PC-9 (cell line): ENCODE measurements around the gene SLC1A2. TPM values are rescaled to one million over a fixed set of nuclear protein-coding genes. Genes with fewer than 3 reads are reported as not detected.

Experiments used
- BruUV-seq: library from RNA; stranded (reverse); fragments of 400-500 nt; replicated peaks from 2 replicates; lab custom pipeline; 2021; lab: Mats Ljungman, UMichigan
- CTCF ChIA-PET: fragments of 300-600 bp; sonication (Branson Sonifier 250); formaldehyde crosslinking; loops from one replicate; lab custom pipeline; 2022; ENCODE audit warnings: antibody characterized with exemption; lab: Charles Lee
- POLR2A ChIA-PET: fragments of 300-600 bp; sonication (Branson Sonifier 250); formaldehyde crosslinking; loops from one replicate; lab custom pipeline; 2022; ENCODE audit warnings: antibody characterized with exemption; ENCODE audit not compliant: unreplicated experiment; lab: Charles Lee
- DNase-seq, 2 experiments: peaks; one replicate each; pipeline versions ENCODE4 v3.0.0 to v3.0.0-alpha.2; 2015 to 2022; ENCODE audit warnings: mixed read lengths in 1 of 2
- H2AFZ ChIP-seq: fragments of 200-600 bp; sonication (generic); 2 replicates; pipeline ENCODE4 v1.8.1; 2017; ENCODE audit warnings: antibody characterized with exemption
- H3F3A ChIP-seq: fragments of 200-600 bp; sonication (generic); 2 replicates; pipeline ENCODE4 v1.8.1; 2017; ENCODE audit warnings: antibody characterized with exemption, mild to moderate bottlenecking, low read depth; ENCODE audit not compliant: insufficient read depth
- H3K27ac ChIP-seq: fragments of 200-600 bp; sonication (generic); 2 replicates; pipeline ENCODE4 v1.6.1; 2016; ENCODE audit warnings: mixed run types
- H3K27me3 ChIP-seq: fragments of 200-600 bp; sonication (generic); 2 replicates; pipeline ENCODE4 v1.6.1; 2016; ENCODE audit warnings: low read depth, mixed run types; ENCODE audit not compliant: insufficient read depth
- H3K36me3 ChIP-seq: fragments of 200-600 bp; sonication (generic); 2 replicates; pipeline ENCODE4 v1.6.1; 2016; ENCODE audit warnings: low read depth, mixed run types
- H3K4me1 ChIP-seq: fragments of 200-600 bp; sonication (generic); replicated peaks from 2 replicates; pipeline ENCODE4 v1.6.1; 2016; ENCODE audit warnings: mixed run types; ENCODE audit not compliant: insufficient read depth
- H3K4me2 ChIP-seq: fragments of 200-600 bp; sonication (generic); 2 replicates; pipeline ENCODE4 v1.6.1; 2017; ENCODE audit warnings: mixed run types
- H3K4me3 ChIP-seq: fragments of 200-600 bp; sonication (generic); 2 replicates; pipeline ENCODE4 v1.6.1; 2016; ENCODE audit warnings: mixed run types
- H3K79me2 ChIP-seq: fragments of 200-600 bp; sonication (generic); 2 replicates; pipeline ENCODE4 v1.6.1; 2017; ENCODE audit warnings: low read depth, mixed run types
- H3K9me2 ChIP-seq: fragments of 200-600 bp; sonication (generic); 2 replicates; pipeline ENCODE4 v1.8.1; 2017; ENCODE audit warnings: mild to moderate bottlenecking; ENCODE audit not compliant: insufficient read depth
- H3K9me3 ChIP-seq: fragments of 200-600 bp; sonication (generic); 2 replicates; pipeline ENCODE4 v1.8.1; 2016; ENCODE audit warnings: low read depth; ENCODE audit not compliant: insufficient read depth
- H4K20me1 ChIP-seq: fragments of 200-600 bp; sonication (generic); 2 replicates; pipeline ENCODE4 v1.8.1; 2017; ENCODE audit not compliant: insufficient read depth
- CTCF ChIP-seq: fragments of 200-600 bp; sonication (generic); conservative IDR thresholded peaks from 2 replicates; pipeline ENCODE4 v1.6.1; 2017; ENCODE audit warnings: mixed run types, antibody characterized with exemption, mild to moderate bottlenecking, moderate library complexity
- EZH2 ChIP-seq: fragments of 200-600 bp; sonication (generic); IDR thresholded peaks from 2 replicates; pipeline ENCODE4 v1.8.0; 2017; ENCODE audit warnings: antibody characterized with exemption, low read depth
- intact Hi-C: fragments of 100-400 bp; cut with micrococcal nuclease; formaldehyde crosslinking; loops from one replicate; pipeline ENCODE4 v1.10.0; 2022; ENCODE audit not compliant: unreplicated experiment
- total RNA-seq: library from RNA; stranded (reverse); gene quantifications from 2 replicates; pipeline ENCODE4 v1.2.3, GENCODE V29; 2021

SLC1A2 gene
- total RNA-seq, 1 experiment from 2014 or later = 0.09 TPM

- DNase-seq = no peak
- Histone ChIP-seq H4K20me1 (no peaks in the 10 kb centered on the region), H3K4me2 (no peak overlapping the region), H3K9me2 (no peaks in the 10 kb centered on the region), H3K4me3 (no peak overlapping the region), H3K27me3 (no peaks in the 10 kb centered on the region), H3K36me3 (no peaks in the 10 kb centered on the region), H3K9me3 (no peaks in the 10 kb centered on the region), H3K79me2 (no peaks in the 10 kb centered on the region), H2AFZ (no peak overlapping the region), H3K27ac (no peak overlapping the region), H3K4me1 (peaks cover 5% of the 10 kb centered on the region; the same call in 1 of the 2 replicates), H3F3A (no peaks in the 10 kb centered on the region)
- no TSS peak for BruUV-seq
- CTCF ChIA-PET = no interaction called here
- no peak for TF ChIP-seq EZH2
- TF ChIP-seq CTCF = no peak
- POLR2A ChIA-PET = no interaction called here
- intact Hi-C loops = no loop called here
Measured at GRCh38 chr11:35255514-35255913, 163.8 kb downstream of the SLC1A2 start.

GRCh38 chr11:35253237-35253636, 166.1 kb downstream of the SLC1A2 start:
- ChIA-PET CTCF (no interaction called here), POLR2A (no interaction called here)
- no peak for TF ChIP-seq EZH2
- TF ChIP-seq CTCF = no peak
- Histone ChIP-seq H3K9me2 (no peaks in the 10 kb centered on the region), H3K36me3 (no peaks in the 10 kb centered on the region), H2AFZ (no peak overlapping the region), H3K4me1 (no peaks in the 10 kb centered on the region), H3K27me3 (no peaks in the 10 kb centered on the region), H3K27ac (no peak overlapping the region), H3K4me3 (no peak overlapping the region), H3K9me3 (no peaks in the 10 kb centered on the region), H3K4me2 (no peak overlapping the region), H3F3A (no peaks in the 10 kb centered on the region), H4K20me1 (no peaks in the 10 kb centered on the region), H3K79me2 (no peaks in the 10 kb centered on the region)
- intact Hi-C loops = no loop called here
- no TSS peak for BruUV-seq
- no peak for DNase-seq

- no peak overlapping the region for H3K4me2 ChIP-seq
- no peaks in the 10 kb centered on the region for H3K27me3 ChIP-seq
- no peaks in the 10 kb centered on the region for H3F3A ChIP-seq
- H3K27ac ChIP-seq = no peak overlapping the region
- DNase-seq = no peak
- H2AFZ ChIP-seq = no peak overlapping the region
- H3K9me2 ChIP-seq = no peaks in the 10 kb centered on the region
- H4K20me1 ChIP-seq = no peaks in the 10 kb centered on the region
- ChIA-PET CTCF (no interaction called here), POLR2A (interaction anchor here (0.5 kb wide), 1 partner anchor 9 kb away, joined by 7 read pairs; no protein-coding TSS in a partner anchor)
- H3K9me3 ChIP-seq = no peaks in the 10 kb centered on the region
- intact Hi-C loops = no loop called here
- no TSS peak for BruUV-seq
- no peaks in the 10 kb centered on the region for H3K79me2 ChIP-seq
- H3K4me3 ChIP-seq = no peak overlapping the region
- no peaks in the 10 kb centered on the region for H3K36me3 ChIP-seq
- no peak for TF ChIP-seq EZH2
- TF ChIP-seq CTCF = no peak
- no peaks in the 10 kb centered on the region for H3K4me1 ChIP-seq
Measured at GRCh38 chr11:35250621-35251020, 168.7 kb downstream of the SLC1A2 start.
